Peyer's patch (tissue), 4 donors: ENCODE measurements around the gene PCED1B. TPM values are rescaled to one million over a fixed set of nuclear protein-coding genes. Genes with fewer than 3 reads are reported as not detected.

ENCODE experiments used
- DNase-seq, 3 donors: peaks; one replicate each; pipeline ENCODE4 v3.0.0-alpha.2; 2017 to 2019
- H3K27ac ChIP-seq, 4 donors: fragments of 200-600 bp; sonication (generic); one replicate each; pipeline ENCODE4 v1.5.1; 2016 to 2019
- H3K27me3 ChIP-seq, 2 donors: fragments of 200-600 bp; sonication (generic); one replicate each; pipeline ENCODE4 v1.5.1; 2019
- H3K36me3 ChIP-seq, 3 donors: fragments of 200-600 bp; sonication (generic); one replicate each; pipeline ENCODE4 v1.5.1; 2016 to 2019
- H3K4me1 ChIP-seq, 4 donors: fragments of 200-600 bp; sonication (generic); one replicate each; pipeline ENCODE4 v1.5.1; 2016 to 2019
- H3K4me3 ChIP-seq, 4 donors: fragments of 200-600 bp; sonication (generic); 1 replicate in 3 of 4; 2 replicates in 1 of 4; pipeline ENCODE4 v1.5.1; 2016 to 2019; ENCODE audit warnings: mild to moderate bottlenecking in 1 of 4
- H3K9me3 ChIP-seq, 4 donors: fragments of 200-600 bp; sonication (generic); one replicate each; pipeline ENCODE4 v1.5.1; 2016 to 2019; ENCODE audit warnings: mild to moderate bottlenecking in 1 of 4
- CTCF ChIP-seq, 6 experiments: fragments of 450-650 bp in 4 of 6; fragments of 200-600 bp in 2 of 6; sonication (generic) in 1 of 6; IDR thresholded peaks; one replicate each; pipeline ENCODE4 v1.5.1; 2017 to 2019; ENCODE audit warnings: antibody characterized with exemption in 6 of 6, mild to moderate bottlenecking in 3 of 6, moderate library complexity in 1 of 6
- POLR2A ChIP-seq, 2 donors: fragments of 450-650 bp; IDR thresholded peaks; one replicate each; pipeline ENCODE4 v1.5.1; 2017; ENCODE audit warnings: antibody characterized with exemption in 2 of 2, mild to moderate bottlenecking in 2 of 2, moderate library complexity in 2 of 2
- total RNA-seq, 4 donors: library from RNA; depleted of rRNA; stranded (reverse); fragments of >200 nt; gene quantifications; one replicate each; pipeline ENCODE4 v1.1.0, GENCODE V29; 2016

The PCED1B gene
- total RNA-seq, 4 donors from 2014 or later, result 1.9 to 11.6 (median 2.3) TPM; not detected in 1

- H3K36me3 ChIP-seq, result no peaks in the 10 kb centered on the region
- H3K27me3 ChIP-seq, result no peaks in the 10 kb centered on the region
- no peak for DNase-seq
- H3K27ac ChIP-seq, result peak overlapping the region in 1 of 4 donors; percentile 13
- no peak overlapping the region for H3K4me3 ChIP-seq
- no peaks in the 10 kb centered on the region for H3K9me3 ChIP-seq
- TF ChIP-seq POLR2A (IDR thresholded peaks at IDR 0.05) (no peak), CTCF (IDR thresholded peaks at IDR 0.05) (no peak)
- no peaks in the 10 kb centered on the region for H3K4me1 ChIP-seq
Measured at GRCh38 chr12:47156167-47156736, 76.8 kb downstream of the PCED1B start.

GRCh38 chr12:47158792-47159191 is 79.4 kb downstream of the PCED1B start:
- no peak for DNase-seq
- Histone ChIP-seq H3K36me3 (no peaks in the 10 kb centered on the region), H3K4me1 (no peaks in the 10 kb centered on the region), H3K27ac (no peak overlapping the region), H3K4me3 (no peak overlapping the region), H3K27me3 (no peaks in the 10 kb centered on the region), H3K9me3 (no peaks in the 10 kb centered on the region)
- no peak for TF ChIP-seq CTCF (IDR thresholded peaks at IDR 0.05)
- TF ChIP-seq POLR2A (IDR thresholded peaks at IDR 0.05), result no peak

- Histone ChIP-seq H3K27ac (no peak overlapping the region), H3K27me3 (no peaks in the 10 kb centered on the region), H3K4me1 (no peaks in the 10 kb centered on the region), H3K4me3 (no peak overlapping the region), H3K9me3 (no peaks in the 10 kb centered on the region), H3K36me3 (no peaks in the 10 kb centered on the region)
- TF ChIP-seq POLR2A (IDR thresholded peaks at IDR 0.05), result no peak
- no peak for TF ChIP-seq CTCF (IDR thresholded peaks at IDR 0.05)
- DNase-seq, result no peak
Measured at GRCh38 chr12:47159348-47159747, 79.9 kb downstream of the PCED1B start.

- Histone ChIP-seq H3K27me3 (no peaks in the 10 kb centered on the region), H3K4me3 (no peak overlapping the region), H3K4me1 (no peaks in the 10 kb centered on the region), H3K27ac (no peak overlapping the region), H3K36me3 (no peaks in the 10 kb centered on the region), H3K9me3 (no peaks in the 10 kb centered on the region)
- TF ChIP-seq CTCF (IDR thresholded peaks at IDR 0.05) (no peak), POLR2A (IDR thresholded peaks at IDR 0.05) (no peak)
- DNase-seq, result no peak
Measured at GRCh38 chr12:47160316-47161244, 81.2 kb downstream of the PCED1B start.

GRCh38 chr12:47164116-47164515 is 84.7 kb downstream of the PCED1B start:
- Histone ChIP-seq H3K27ac (no peak overlapping the region), H3K4me1 (no peaks in the 10 kb centered on the region), H3K27me3 (no peaks in the 10 kb centered on the region), H3K9me3 (no peaks in the 10 kb centered on the region), H3K36me3 (no peaks in the 10 kb centered on the region), H3K4me3 (no peak overlapping the region)
- DNase-seq, result no peak
- TF ChIP-seq CTCF (IDR thresholded peaks at IDR 0.05) (no peak), POLR2A (IDR thresholded peaks at IDR 0.05) (no peak)
